DND-41 (cell line): Measurements from ENCODE around the gene ATXN1.
"Not testable (repeated sequence)": the region's sequence is repeated elsewhere in the genome, so short reads cannot be mapped to it uniquely, and the experiment has no call there.

Source experiments
- ATAC-seq: fragments of 200-7000 bp; cut with Tn5 transposase; 3 replicates; pipeline ENCODE4 v1.9.1; 2021; ENCODE audit warnings: low read depth; ENCODE audit not compliant: insufficient read depth
- DNase-seq: peaks from one replicate; pipeline ENCODE4 v3.0.0-alpha.2; 2020
- H2AFZ ChIP-seq: 2 replicates; pipeline ENCODE4 v1.6.0; 2012; ENCODE audit warnings: low read depth, low read length
- H3K27ac ChIP-seq: 2 replicates; pipeline ENCODE4 v1.5.1; 2012; ENCODE audit warnings: low read length, inconsistent platforms
- H3K27me3 ChIP-seq: fragments of 200-600 bp; sonication (generic); 2 replicates; pipeline ENCODE4 v1.6.0; 2012; ENCODE audit warnings: low read length, mild to moderate bottlenecking, inconsistent platforms; ENCODE audit not compliant: insufficient read depth, poor library complexity
- H3K36me3 ChIP-seq: 2 replicates; pipeline ENCODE4 v1.5.1; 2012; ENCODE audit warnings: low read length, inconsistent platforms; ENCODE audit not compliant: insufficient read depth
- H3K4me1 ChIP-seq: 2 replicates; pipeline ENCODE4 v1.5.1; 2012; ENCODE audit warnings: mild to moderate bottlenecking, low read length; ENCODE audit not compliant: insufficient read depth
- H3K4me2 ChIP-seq: 2 replicates; pipeline ENCODE4 v1.6.0; 2012; ENCODE audit warnings: mild to moderate bottlenecking, moderate library complexity, low read length, inconsistent platforms; ENCODE audit not compliant: insufficient read depth
- H3K4me3 ChIP-seq, 2 experiments: fragments of 200-600 bp in 1 of 2; shearing (Covaris generic) in 1 of 2; 2 replicates each; pipeline ENCODE4 v1.5.1; 2012 to 2016; ENCODE audit warnings: inconsistent platforms in 2 of 2, low read length in 2 of 2, mild to moderate bottlenecking in 2 of 2, low read depth in 1 of 2, moderate library complexity in 1 of 2
- H3K79me2 ChIP-seq: 2 replicates; pipeline ENCODE4 v1.6.0; 2012; ENCODE audit warnings: low read length, inconsistent platforms; ENCODE audit not compliant: insufficient read depth
- H3K9ac ChIP-seq: 2 replicates; pipeline ENCODE4 v1.6.0; 2012; ENCODE audit warnings: low read depth, mild to moderate bottlenecking, inconsistent platforms, low read length, moderate library complexity
- H3K9me3 ChIP-seq: 2 replicates; pipeline ENCODE4 v1.5.1; 2012; ENCODE audit warnings: low read length, moderate library complexity, mild to moderate bottlenecking, inconsistent platforms; ENCODE audit not compliant: insufficient read depth, severe bottlenecking
- H4K20me1 ChIP-seq: 2 replicates; pipeline ENCODE4 v1.6.0; 2012; ENCODE audit warnings: low read length; ENCODE audit not compliant: insufficient read depth
- CTCF ChIP-seq: IDR thresholded peaks from 2 replicates; pipeline ENCODE4 v1.5.1; 2012; ENCODE audit warnings: borderline replicate concordance, low read length, moderate library complexity, mild to moderate bottlenecking; ENCODE audit not compliant: poor library complexity, severe bottlenecking; ENCODE audit errors: extremely low read depth
- EZH2 ChIP-seq: IDR thresholded peaks from 3 replicates; pipeline ENCODE4 v1.6.1; 2012; ENCODE audit warnings: borderline replicate concordance, low read depth, mild to moderate bottlenecking, moderate library complexity, low read length, inconsistent platforms; ENCODE audit not compliant: severe bottlenecking

Gene ATXN1

DNA sequence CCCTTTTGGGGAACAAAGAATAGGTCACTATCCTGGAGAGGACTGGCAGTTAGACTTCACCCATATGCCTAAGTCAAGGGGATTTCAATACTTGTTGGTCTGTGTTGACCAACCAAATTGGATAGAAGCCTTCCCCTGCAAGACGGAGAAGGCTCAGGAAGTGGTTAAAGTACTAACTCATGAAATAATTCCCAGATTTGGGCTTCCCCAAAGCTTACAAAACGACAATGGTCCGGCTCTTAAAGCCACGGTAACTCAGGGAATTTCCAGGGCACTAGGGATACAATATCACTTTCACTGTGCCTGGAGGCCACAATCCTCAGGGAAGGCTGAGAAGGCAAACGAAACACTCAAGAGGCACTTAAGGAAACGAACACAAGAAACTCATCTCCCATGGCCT lies 299.8 kb downstream of the ATXN1 start:
- no peaks in the 10 kb centered on the region for H3K4me1 ChIP-seq
- H3K79me2 ChIP-seq = no peaks in the 10 kb centered on the region
- H3K4me2 ChIP-seq = no peak overlapping the region
- H4K20me1 ChIP-seq = no peaks in the 10 kb centered on the region
- ATAC-seq (no peak), DNase-seq (no peak)
- H3K9me3 ChIP-seq = no peaks in the 10 kb centered on the region
- H3K27ac ChIP-seq = no peak overlapping the region
- no peak overlapping the region for H3K9ac ChIP-seq
- TF ChIP-seq CTCF = no peak
- TF ChIP-seq EZH2 = no peak
- H3K27me3 ChIP-seq = no peaks in the 10 kb centered on the region
- H2AFZ ChIP-seq = no peak overlapping the region
- no peaks in the 10 kb centered on the region for H3K36me3 ChIP-seq
- no peak overlapping the region for H3K4me3 ChIP-seq

GRCh38 chr6:16459472-16459871 lies 301.8 kb downstream of the ATXN1 start:
- DNase-seq, H3K79me2 ChIP-seq, H3K27ac ChIP-seq, H3K4me3 ChIP-seq, H3K9me3 ChIP-seq, H3K27me3 ChIP-seq, H3K36me3 ChIP-seq, H4K20me1 ChIP-seq, H3K9ac ChIP-seq, H3K4me2 ChIP-seq, ATAC-seq, H2AFZ ChIP-seq, H3K4me1 ChIP-seq: not testable (repeated sequence)

DNA sequence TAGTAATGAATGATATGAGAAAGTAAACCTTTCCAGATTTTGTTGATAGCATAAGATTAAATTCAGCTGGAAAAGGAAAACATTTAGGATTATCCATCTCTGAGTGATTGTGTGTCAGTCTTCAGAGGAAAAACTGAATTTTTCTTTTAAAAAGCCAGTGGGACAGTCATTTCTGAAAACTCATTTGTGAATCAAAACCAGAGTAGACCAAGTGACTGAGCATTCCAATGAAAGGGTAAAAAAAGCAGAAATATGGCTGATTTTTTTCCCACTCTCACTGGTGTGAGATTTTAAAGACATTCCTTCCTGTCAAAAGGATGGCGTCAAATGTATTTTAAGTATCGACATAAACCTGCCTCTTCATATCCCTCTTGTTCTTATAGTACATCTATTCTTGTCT lies 308.9 kb downstream of the ATXN1 start:
- Histone ChIP-seq H3K4me2 (no peak overlapping the region), H3K79me2 (no peaks in the 10 kb centered on the region), H3K27me3 (no peaks in the 10 kb centered on the region), H3K9ac (no peak overlapping the region), H3K4me3 (no peak overlapping the region), H3K9me3 (no peaks in the 10 kb centered on the region), H3K27ac (no peak overlapping the region), H2AFZ (no peak overlapping the region), H3K4me1 (no peaks in the 10 kb centered on the region), H3K36me3 (no peaks in the 10 kb centered on the region), H4K20me1 (no peaks in the 10 kb centered on the region)
- no peak for ATAC-seq
- TF ChIP-seq CTCF = no peak
- no peak for TF ChIP-seq EZH2
- DNase-seq = no peak

GRCh38 chr6:16450821-16451220 lies 310.4 kb downstream of the ATXN1 start:
- H3K27me3 ChIP-seq = no peaks in the 10 kb centered on the region
- H3K9me3 ChIP-seq = no peaks in the 10 kb centered on the region
- H3K9ac ChIP-seq = no peak overlapping the region
- H3K4me3 ChIP-seq = no peak overlapping the region
- H3K79me2 ChIP-seq = no peaks in the 10 kb centered on the region
- H3K27ac ChIP-seq = no peak overlapping the region
- no peaks in the 10 kb centered on the region for H4K20me1 ChIP-seq
- H3K36me3 ChIP-seq = no peaks in the 10 kb centered on the region
- H2AFZ ChIP-seq = no peak overlapping the region
- no peaks in the 10 kb centered on the region for H3K4me1 ChIP-seq
- no peak overlapping the region for H3K4me2 ChIP-seq
- ATAC-seq = no peak
- no peak for DNase-seq
- TF ChIP-seq EZH2 (no peak), CTCF (no peak)
